ENCODE results near the gene ACYP2.

DNA sequence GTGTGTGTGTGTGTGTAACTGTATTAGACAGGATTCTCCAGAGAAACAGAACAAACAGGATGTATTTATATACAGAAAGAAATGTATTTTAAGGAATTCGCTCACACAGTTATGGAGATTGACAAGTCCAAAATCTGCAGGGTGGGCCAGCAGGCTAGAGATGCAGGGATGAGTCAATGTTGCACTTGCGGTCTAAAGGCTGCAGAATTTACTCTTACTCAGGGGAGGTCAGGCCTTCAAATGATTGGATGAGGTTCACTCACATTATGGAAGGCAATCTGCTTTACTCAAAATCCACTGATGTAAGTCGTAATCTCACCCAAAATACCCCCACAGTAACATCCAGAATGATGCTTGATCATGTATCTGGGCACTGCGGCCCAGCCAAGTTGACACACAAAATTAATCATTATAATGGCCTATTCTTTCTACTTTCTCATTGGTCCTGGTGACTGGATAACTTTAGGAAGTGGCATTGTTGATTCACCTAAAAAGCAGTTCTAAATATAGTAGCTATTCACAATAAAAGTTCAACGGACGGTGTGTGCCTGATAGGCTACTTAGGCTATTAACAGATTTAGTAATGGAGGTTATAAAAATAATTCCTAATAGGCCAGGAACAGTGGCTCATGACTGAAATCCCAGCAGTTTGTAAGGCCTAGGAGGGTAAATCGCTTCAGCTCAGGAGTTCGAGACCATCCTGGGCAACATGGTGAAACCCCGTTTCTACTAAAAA lies 40.6 kb upstream of the ACYP2 start:
- TF ChIP-seq ARNT (IDR thresholded peaks at IDR 0.05) (no peak), FOXA1 (IDR thresholded peaks at IDR 0.05) (no peak), NFRKB (IDR thresholded peaks at IDR 0.05) (no peak), L3MBTL2 (conservative IDR thresholded peaks at IDR 0.05) (no peak), ZNF384 (IDR thresholded peaks at IDR 0.05) (no peak), TARDBP (IDR thresholded peaks at IDR 0.05) (no peak), CTBP1 (IDR thresholded peaks at IDR 0.05; ENCODE audit: borderline replicate concordance) (no peak)
